LNCAP (cell line): ENCODE data around the gene TMEM234.

Experiments
- CTCF ChIP-seq: fragments of 450-650 bp; IDR thresholded peaks from 2 replicates; pipeline ENCODE4 v1.5.1; 2017; ENCODE audit warnings: mild to moderate bottlenecking

TMEM234 gene

GRCh38 chr1:32216566-32216965, 5.6 kb downstream of the TMEM234 start:
- TF ChIP-seq CTCF = no peak

GRCh38 chr1:32215629-32216480, 6.3 kb downstream of the TMEM234 start:
- TF ChIP-seq CTCF = peak; percentile 87

- no peak for TF ChIP-seq CTCF
These were observed 13.2 kb downstream of the TMEM234 start, which contains the start of gene DCDC2B for GRCh38 chr1:32208891-32209328. Gene DCDC2B (plus strand): TSS chr1:32209089. CDS start chr1:32209094, 5 bp downstream.

- TF ChIP-seq CTCF = no peak
These were observed 13.7 kb downstream of the TMEM234 start for GRCh38 chr1:32208469-32208868.

GRCh38 chr1:32205401-32206370, 16.5 kb downstream of the TMEM234 start, which contains the start of gene IQCC:
Gene IQCC (plus strand): TSS chr1:32205671. CDS start chr1:32205682, 11 bp downstream.
- no peak for TF ChIP-seq CTCF

- TF ChIP-seq CTCF = no peak
These were observed 17.2 kb downstream of the TMEM234 start for GRCh38 chr1:32204943-32205361.
